ENCODE data around the gene DRD3. TPM values are rescaled to one million over a fixed set of nuclear protein-coding genes. Genes with fewer than 3 reads are reported as not detected.

The DRD3 gene
- total and polyA plus RNA-seq, 4 donors, result not detected

DNA sequence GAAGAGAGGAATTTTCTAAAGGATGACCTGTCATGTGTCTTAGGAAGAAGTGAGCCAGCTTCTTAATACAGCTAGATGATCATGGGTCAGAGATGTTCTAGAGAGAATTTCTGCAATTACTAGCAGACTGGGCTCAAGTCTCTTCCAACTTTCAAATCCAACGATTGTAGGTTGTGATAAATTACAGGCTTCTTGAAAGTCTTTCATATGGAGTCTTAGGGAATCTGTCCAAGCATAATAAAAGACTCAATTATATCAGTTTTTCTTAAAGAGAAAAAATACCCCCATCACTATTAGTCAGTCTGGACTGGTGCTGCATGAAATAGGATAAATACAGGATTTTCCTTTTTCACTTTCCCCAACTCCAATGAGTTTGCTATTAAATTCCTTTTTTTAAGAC is 59.1 kb downstream of the DRD3 start:
- Histone ChIP-seq H3K4me3 (ENCODE audit: low read depth in 1 of 3, low read length in 3 of 3) (no peak overlapping the region), H3K9me3 (ENCODE audit: control insufficient read depth in 4 of 4, low read length in 3 of 4) (no peaks in the 10 kb centered on the region), H3K27ac (ENCODE audit: low read depth in 1 of 2, low read length in 2 of 2) (no peak overlapping the region), H3K4me1 (ENCODE audit: control insufficient read depth in 4 of 4, insufficient read depth in 4 of 4, low read length in 3 of 4) (no peaks in the 10 kb centered on the region), H3K36me3 (ENCODE audit: control insufficient read depth in 4 of 4, insufficient read depth in 3 of 4, low read depth in 1 of 4, low read length in 3 of 4) (no peaks in the 10 kb centered on the region), H3K9ac (ENCODE audit: low read depth in 1 of 2, low read length in 2 of 2) (no peak overlapping the region), H3K27me3 (ENCODE audit: control insufficient read depth in 4 of 4, insufficient read depth in 4 of 4, low read length in 3 of 4) (peaks cover 0 to 3% (median 0%) of the 10 kb centered on the region in 4 donors)
- DNase-seq (ENCODE audit: low spot score), result no peak
- 62% methylated on average over 1 of the region's 1 CpG for whole genome bisulfite sequencing
- no peak for TF ChIP-seq FOXA2 (IDR thresholded peaks at IDR 0.05)
- TF ChIP-seq JUND (IDR thresholded peaks at IDR 0.05), result no peak
- no peak for TF ChIP-seq YY1 (IDR thresholded peaks at IDR 0.05)
- TF ChIP-seq, protein P1, sequence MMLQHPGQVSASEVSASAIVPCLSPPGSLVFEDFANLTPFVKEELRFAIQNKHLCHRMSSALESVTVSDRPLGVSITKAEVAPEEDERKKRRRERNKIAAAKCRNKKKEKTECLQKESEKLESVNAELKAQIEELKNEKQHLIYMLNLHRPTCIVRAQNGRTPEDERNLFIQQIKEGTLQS (IDR thresholded peaks at IDR 0.05), result no peak
- TF ChIP-seq FOXA1 (IDR thresholded peaks at IDR 0.05), result no peak
- no peak for TF ChIP-seq EGR1 (IDR thresholded peaks at IDR 0.05; ENCODE audit: low read depth in 2 of 2)

DNA sequence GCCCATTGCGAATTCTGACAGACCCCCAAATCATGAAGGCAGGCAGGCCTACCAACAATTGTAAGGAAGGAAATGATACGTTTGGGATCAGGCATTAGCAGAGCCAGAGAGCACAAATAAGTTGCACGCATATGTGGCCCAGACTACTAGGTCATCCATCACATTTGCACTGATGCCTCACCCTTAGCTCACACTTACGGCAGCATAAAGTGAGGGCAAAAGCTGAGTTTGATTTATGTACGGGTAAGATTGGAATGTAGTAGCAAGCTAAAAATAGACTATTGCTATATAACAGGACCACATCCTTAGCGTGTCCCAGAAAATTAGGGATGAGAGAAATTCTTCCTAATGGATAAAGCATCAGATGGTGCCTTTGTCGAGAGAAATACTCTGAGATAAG is 63.7 kb downstream of the DRD3 start:
- TF ChIP-seq YY1 (IDR thresholded peaks at IDR 0.05), result no peak
- no peak overlapping the region for H3K4me3 ChIP-seq (ENCODE audit: low read depth in 1 of 3, low read length in 3 of 3)
- no peaks in the 10 kb centered on the region for H3K9me3 ChIP-seq (ENCODE audit: control insufficient read depth in 4 of 4, low read length in 3 of 4)
- H3K27me3 ChIP-seq (ENCODE audit: control insufficient read depth in 4 of 4, insufficient read depth in 4 of 4, low read length in 3 of 4), result no peaks in the 10 kb centered on the region
- H3K27ac ChIP-seq (ENCODE audit: low read depth in 1 of 2, low read length in 2 of 2), result no peak overlapping the region
- no peaks in the 10 kb centered on the region for H3K36me3 ChIP-seq (ENCODE audit: control insufficient read depth in 4 of 4, insufficient read depth in 3 of 4, low read depth in 1 of 4, low read length in 3 of 4)
- 89% methylated on average over 7 of the region's 7 CpGs for WGBS
- DNase-seq (ENCODE audit: low spot score), result no peak
- H3K9ac ChIP-seq (ENCODE audit: low read depth in 1 of 2, low read length in 2 of 2), result no peak overlapping the region
- no peaks in the 10 kb centered on the region for H3K4me1 ChIP-seq (ENCODE audit: control insufficient read depth in 4 of 4, insufficient read depth in 4 of 4, low read length in 3 of 4)

DNA sequence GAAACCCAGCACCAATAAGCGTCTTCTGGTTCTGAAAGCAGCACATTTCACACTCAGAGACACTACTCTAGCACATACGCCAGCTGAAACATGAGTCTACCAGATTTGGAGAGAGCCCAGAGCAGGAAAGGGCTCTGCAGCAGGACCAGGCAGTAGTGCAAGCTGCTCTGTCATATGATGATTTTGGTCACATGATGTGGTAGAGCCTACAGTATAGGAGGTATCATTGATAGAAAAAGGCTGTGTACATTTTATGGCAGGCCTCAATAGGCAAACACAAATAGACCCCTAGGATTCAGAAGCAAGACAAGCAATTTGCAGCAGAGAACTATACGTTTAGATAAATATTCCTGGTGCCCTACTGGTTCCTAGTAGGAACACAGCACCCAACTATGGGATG is 64.1 kb downstream of the DRD3 start:
- H3K4me3 ChIP-seq (ENCODE audit: low read depth in 1 of 3, low read length in 3 of 3), result no peak overlapping the region
- H3K36me3 ChIP-seq (ENCODE audit: control insufficient read depth in 4 of 4, insufficient read depth in 3 of 4, low read depth in 1 of 4, low read length in 3 of 4), result no peaks in the 10 kb centered on the region
- no peak overlapping the region for H3K9ac ChIP-seq (ENCODE audit: low read depth in 1 of 2, low read length in 2 of 2)
- DNase-seq (ENCODE audit: low spot score), result no peak
- 86% methylated on average over 3 of the region's 3 CpGs for WGBS
- no peaks in the 10 kb centered on the region for H3K4me1 ChIP-seq (ENCODE audit: control insufficient read depth in 4 of 4, insufficient read depth in 4 of 4, low read length in 3 of 4)
- TF ChIP-seq HNF4G (IDR thresholded peaks at IDR 0.05), result no peak
- TF ChIP-seq, protein P2, sequence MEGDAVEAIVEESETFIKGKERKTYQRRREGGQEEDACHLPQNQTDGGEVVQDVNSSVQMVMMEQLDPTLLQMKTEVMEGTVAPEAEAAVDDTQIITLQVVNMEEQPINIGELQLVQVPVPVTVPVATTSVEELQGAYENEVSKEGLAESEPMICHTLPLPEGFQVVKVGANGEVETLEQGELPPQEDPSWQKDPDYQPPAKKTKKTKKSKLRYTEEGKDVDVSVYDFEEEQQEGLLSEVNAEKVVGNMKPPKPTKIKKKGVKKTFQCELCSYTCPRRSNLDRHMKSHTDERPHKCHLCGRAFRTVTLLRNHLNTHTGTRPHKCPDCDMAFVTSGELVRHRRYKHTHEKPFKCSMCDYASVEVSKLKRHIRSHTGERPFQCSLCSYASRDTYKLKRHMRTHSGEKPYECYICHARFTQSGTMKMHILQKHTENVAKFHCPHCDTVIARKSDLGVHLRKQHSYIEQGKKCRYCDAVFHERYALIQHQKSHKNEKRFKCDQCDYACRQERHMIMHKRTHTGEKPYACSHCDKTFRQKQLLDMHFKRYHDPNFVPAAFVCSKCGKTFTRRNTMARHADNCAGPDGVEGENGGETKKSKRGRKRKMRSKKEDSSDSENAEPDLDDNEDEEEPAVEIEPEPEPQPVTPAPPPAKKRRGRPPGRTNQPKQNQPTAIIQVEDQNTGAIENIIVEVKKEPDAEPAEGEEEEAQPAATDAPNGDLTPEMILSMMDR (IDR thresholded peaks at IDR 0.05; ENCODE audit: low read depth, low read length, missing input control), result no peak
- TF ChIP-seq HNF4A (conservative IDR thresholded peaks at IDR 0.05), result no peak
- TF ChIP-seq GABPA (IDR thresholded peaks at IDR 0.05 in 1 of 2, conservative IDR thresholded peaks at IDR 0.05 in 1 of 2), result no peak
- no peak for TF ChIP-seq TAF1 (conservative IDR thresholded peaks at IDR 0.05)
- TF ChIP-seq, protein P3, sequence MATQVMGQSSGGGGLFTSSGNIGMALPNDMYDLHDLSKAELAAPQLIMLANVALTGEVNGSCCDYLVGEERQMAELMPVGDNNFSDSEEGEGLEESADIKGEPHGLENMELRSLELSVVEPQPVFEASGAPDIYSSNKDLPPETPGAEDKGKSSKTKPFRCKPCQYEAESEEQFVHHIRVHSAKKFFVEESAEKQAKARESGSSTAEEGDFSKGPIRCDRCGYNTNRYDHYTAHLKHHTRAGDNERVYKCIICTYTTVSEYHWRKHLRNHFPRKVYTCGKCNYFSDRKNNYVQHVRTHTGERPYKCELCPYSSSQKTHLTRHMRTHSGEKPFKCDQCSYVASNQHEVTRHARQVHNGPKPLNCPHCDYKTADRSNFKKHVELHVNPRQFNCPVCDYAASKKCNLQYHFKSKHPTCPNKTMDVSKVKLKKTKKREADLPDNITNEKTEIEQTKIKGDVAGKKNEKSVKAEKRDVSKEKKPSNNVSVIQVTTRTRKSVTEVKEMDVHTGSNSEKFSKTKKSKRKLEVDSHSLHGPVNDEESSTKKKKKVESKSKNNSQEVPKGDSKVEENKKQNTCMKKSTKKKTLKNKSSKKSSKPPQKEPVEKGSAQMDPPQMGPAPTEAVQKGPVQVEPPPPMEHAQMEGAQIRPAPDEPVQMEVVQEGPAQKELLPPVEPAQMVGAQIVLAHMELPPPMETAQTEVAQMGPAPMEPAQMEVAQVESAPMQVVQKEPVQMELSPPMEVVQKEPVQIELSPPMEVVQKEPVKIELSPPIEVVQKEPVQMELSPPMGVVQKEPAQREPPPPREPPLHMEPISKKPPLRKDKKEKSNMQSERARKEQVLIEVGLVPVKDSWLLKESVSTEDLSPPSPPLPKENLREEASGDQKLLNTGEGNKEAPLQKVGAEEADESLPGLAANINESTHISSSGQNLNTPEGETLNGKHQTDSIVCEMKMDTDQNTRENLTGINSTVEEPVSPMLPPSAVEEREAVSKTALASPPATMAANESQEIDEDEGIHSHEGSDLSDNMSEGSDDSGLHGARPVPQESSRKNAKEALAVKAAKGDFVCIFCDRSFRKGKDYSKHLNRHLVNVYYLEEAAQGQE (IDR thresholded peaks at IDR 0.05), result no peak
- no peak for TF ChIP-seq JUND (IDR thresholded peaks at IDR 0.05)
- TF ChIP-seq, protein P4, sequence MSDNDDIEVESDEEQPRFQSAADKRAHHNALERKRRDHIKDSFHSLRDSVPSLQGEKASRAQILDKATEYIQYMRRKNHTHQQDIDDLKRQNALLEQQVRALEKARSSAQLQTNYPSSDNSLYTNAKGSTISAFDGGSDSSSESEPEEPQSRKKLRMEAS (IDR thresholded peaks at IDR 0.05), result no peak
- TF ChIP-seq RXRA (IDR thresholded peaks at IDR 0.05), result no peak
- no peak for TF ChIP-seq NR2F2 (IDR thresholded peaks at IDR 0.05)
- no peak for TF ChIP-seq YY1 (IDR thresholded peaks at IDR 0.05)
- TF ChIP-seq RAD21 (IDR thresholded peaks at IDR 0.05), result no peak
- no peak for TF ChIP-seq SP1 (IDR thresholded peaks at IDR 0.05)
- no peaks in the 10 kb centered on the region for H3K27me3 ChIP-seq (ENCODE audit: control insufficient read depth in 4 of 4, insufficient read depth in 4 of 4, low read length in 3 of 4)
- H3K9me3 ChIP-seq (ENCODE audit: control insufficient read depth in 4 of 4, low read length in 3 of 4), result no peaks in the 10 kb centered on the region
- H3K27ac ChIP-seq (ENCODE audit: low read depth in 1 of 2, low read length in 2 of 2), result no peak overlapping the region

Data from liver (tissue), 9 donors.